B cell (primary cell): ENCODE data around the gene HEG1.

ENCODE experiments used
- EZH2 ChIP-seq: IDR thresholded peaks from 2 replicates; pipeline ENCODE4 v1.6.1; 2012; ENCODE audit warnings: borderline replicate concordance, low read depth, mild to moderate bottlenecking, moderate library complexity, low read length; ENCODE audit not compliant: insufficient read depth, poor library complexity, severe bottlenecking
- TF ChIP-seq, protein P1 (sequence below): fragments of 200-600 bp; IDR thresholded peaks from one replicate; pipeline ENCODE4 v1.8.0; 2022; ENCODE audit warnings: antibody characterized with exemption, mild to moderate bottlenecking

- TF ChIP-seq, protein P1, sequence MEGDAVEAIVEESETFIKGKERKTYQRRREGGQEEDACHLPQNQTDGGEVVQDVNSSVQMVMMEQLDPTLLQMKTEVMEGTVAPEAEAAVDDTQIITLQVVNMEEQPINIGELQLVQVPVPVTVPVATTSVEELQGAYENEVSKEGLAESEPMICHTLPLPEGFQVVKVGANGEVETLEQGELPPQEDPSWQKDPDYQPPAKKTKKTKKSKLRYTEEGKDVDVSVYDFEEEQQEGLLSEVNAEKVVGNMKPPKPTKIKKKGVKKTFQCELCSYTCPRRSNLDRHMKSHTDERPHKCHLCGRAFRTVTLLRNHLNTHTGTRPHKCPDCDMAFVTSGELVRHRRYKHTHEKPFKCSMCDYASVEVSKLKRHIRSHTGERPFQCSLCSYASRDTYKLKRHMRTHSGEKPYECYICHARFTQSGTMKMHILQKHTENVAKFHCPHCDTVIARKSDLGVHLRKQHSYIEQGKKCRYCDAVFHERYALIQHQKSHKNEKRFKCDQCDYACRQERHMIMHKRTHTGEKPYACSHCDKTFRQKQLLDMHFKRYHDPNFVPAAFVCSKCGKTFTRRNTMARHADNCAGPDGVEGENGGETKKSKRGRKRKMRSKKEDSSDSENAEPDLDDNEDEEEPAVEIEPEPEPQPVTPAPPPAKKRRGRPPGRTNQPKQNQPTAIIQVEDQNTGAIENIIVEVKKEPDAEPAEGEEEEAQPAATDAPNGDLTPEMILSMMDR = no peak
- TF ChIP-seq EZH2 = no peak
These were observed 138.9 kb downstream of the HEG1 start for GRCh38 chr3:124916837-124917409.
